Measurements from ENCODE around the gene CIDEC.
A peak's percentile ranks its signal among the peaks of the same experiment; 100 is the strongest.

The CIDEC gene

DNA sequence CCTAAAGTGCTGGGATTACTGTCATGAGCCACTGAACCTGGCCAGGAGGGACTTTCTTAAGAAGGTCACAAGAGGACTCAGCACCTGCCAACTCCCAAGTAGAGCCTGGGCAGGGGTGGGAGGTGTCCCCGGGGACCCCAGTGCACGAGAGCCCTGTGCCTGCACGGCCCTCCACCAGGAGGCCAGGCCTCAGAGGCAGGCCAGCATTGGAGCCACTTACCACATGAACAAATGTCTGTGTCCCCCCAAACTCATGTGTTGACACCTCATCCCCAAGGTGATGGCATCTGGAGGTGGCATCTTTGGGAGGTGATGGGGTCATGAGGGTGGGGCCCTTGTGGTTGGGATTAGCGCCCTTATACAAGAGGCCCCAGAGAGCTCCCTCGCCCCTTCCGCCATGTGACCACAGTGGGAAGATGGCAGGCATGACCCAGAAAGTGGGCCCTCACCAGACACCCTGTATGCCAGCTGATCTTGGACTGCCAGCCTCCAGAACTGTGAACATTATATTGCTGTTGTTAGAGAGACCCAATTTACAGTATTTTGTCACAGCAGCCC is 33.0 kb downstream of the CIDEC start:
- Histone ChIP-seq H3K4me1 (peaks cover 17 to 26% (median 25%) of the 10 kb centered on the region in 10 experiments), H3K36me3 (peaks cover under 1 to 4% (median 1%) of the 10 kb centered on the region in 11 experiments; a peak in 14 of 22 replicates)
- no peak for TF ChIP-seq Cebpa-rat (IDR thresholded peaks at IDR 0.05)

DNA sequence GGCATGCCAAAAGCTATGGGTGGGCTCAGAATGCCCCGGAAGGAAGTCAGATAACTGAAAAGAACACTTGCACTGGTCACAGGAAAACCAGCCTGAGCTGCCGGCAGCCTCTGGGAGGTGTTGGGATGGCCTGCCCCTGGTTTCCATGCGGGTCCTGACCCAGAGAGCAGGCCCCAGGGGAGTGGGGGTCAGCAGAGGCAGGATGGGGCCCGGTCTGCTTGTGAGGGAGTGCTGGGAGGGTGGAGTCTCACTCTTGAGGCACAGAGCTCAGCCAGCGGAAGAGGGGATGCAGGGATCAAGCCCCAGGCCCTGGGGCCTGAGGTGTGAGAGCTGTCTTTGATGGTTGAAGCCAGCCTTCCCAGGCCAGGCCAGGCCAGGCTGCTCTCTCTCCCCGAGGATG is 33.8 kb downstream of the CIDEC start:
- Histone ChIP-seq H3K4me3 (no peak overlapping the region), H3K27me3 (no peaks in the 10 kb centered on the region), H4K20me1 (no peaks in the 10 kb centered on the region), H3K36me3 (peaks cover 8 to 12% (median 9%) of the 10 kb centered on the region in 11 experiments), H3K4me2 (no peak overlapping the region), H3K9ac (no peak overlapping the region), H3K27ac (no peak overlapping the region), H3K9me3 (replicated peaks in 1 of 11) (no peaks in the 10 kb centered on the region), H3K4me1 (peaks cover 17 to 30% (median 26%) of the 10 kb centered on the region in 10 experiments)
- TF ChIP-seq Cebpa-rat (IDR thresholded peaks at IDR 0.05), result no peak

More for the DNA sequence above, 33.0 kb downstream of the CIDEC start:
- Histone ChIP-seq H3K4me2 (no peak overlapping the region), H4K20me1 (no peaks in the 10 kb centered on the region), H3K9ac (no peak overlapping the region), H3K27ac (no peak overlapping the region), H3K9me3 (replicated peaks in 1 of 11) (no peaks in the 10 kb centered on the region), H3K27me3 (no peaks in the 10 kb centered on the region), H3K4me3 (no peak overlapping the region)

GRCh38 chr3:9843715-9844438 is 36.2 kb downstream of the CIDEC start, which contains the start of gene RPUSD3:
RPUSD3 (minus strand) TSS chr3:9844008; CDS start chr3:9843990, 18 bp downstream.
- H3K27ac ChIP-seq, result peak within 1 kb of the TSS; percentile 44 to 81 (median 78); a peak in 21 of 22 replicates
- H3K4me1 ChIP-seq, result peaks cover 18 to 31% (median 27%) of the 10 kb centered on the region in 10 experiments
- peak within 1 kb of the TSS; percentile 91 to 99 (median 94) for H3K4me2 ChIP-seq
- H3K36me3 ChIP-seq, result peaks cover 27 to 36% (median 32%) of the 10 kb centered on the region in 11 experiments
- peak within 1 kb of the TSS; percentile 72 to 97 (median 83) for H3K4me3 ChIP-seq
- no peak for TF ChIP-seq Cebpa-rat (IDR thresholded peaks at IDR 0.05)
- H3K9ac ChIP-seq, result peak within 1 kb of the TSS; percentile 76 to 88 (median 85)
- H4K20me1 ChIP-seq, result peaks cover 0 to 3% (median 0%) of the 10 kb centered on the region in 11 experiments; a peak in 2 of 22 replicates
- H3K9me3 ChIP-seq (replicated peaks in 1 of 11), result no peaks in the 10 kb centered on the region
- H3K27me3 ChIP-seq, result no peaks in the 10 kb centered on the region

DNA sequence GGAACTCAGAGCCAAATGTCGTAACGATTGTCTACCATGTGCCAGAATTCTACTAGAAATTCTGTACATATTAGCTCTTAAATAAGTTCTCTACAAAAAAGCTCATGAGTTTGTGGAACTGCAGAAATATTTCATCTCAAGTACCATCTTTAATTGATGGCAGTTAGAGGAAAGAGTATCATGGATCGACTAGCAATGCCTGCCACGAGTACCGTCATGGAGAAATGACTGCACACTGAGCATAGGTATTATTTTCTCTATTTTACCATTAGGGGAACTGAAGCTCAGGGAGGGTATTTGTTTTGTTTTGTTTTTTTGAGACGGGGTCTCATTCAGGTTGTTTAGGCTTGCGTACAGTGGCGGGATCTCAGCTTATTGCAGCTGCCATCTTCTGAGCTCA is 39.0 kb downstream of the CIDEC start:
- Histone ChIP-seq H3K4me1 (peaks cover 31 to 46% (median 41%) of the 10 kb centered on the region in 10 experiments), H3K9ac (no peak overlapping the region), H4K20me1 (peaks cover 0 to 8% (median 0%) of the 10 kb centered on the region in 11 experiments; a peak in 2 of 22 replicates), H3K36me3 (peaks cover 42 to 64% (median 52%) of the 10 kb centered on the region in 11 experiments), H3K9me3 (replicated peaks in 1 of 11) (no peaks in the 10 kb centered on the region), H3K4me2 (no peak overlapping the region), H3K4me3 (no peak overlapping the region), H3K27ac (no peak overlapping the region), H3K27me3 (no peaks in the 10 kb centered on the region)
- TF ChIP-seq Cebpa-rat (IDR thresholded peaks at IDR 0.05), result no peak

DNA sequence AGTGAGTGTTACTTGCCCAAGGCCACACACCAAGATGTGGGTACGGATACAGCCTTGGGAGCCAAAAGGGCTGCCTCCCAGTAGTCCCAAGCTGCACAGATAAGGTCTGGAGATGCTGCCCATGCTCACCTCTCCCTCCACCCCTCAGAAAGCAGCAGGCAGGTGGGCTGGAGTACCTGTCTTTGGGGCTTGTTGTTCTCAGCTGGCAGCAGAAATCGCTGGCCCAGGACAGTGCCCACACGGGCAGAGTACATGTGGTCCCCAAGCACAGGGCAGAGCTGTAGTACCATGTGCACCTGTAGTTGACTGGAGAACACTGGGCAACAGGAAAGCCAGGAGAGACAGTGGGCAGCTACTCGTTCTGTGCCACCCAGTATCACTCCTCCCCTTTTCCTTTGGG is 41.2 kb downstream of the CIDEC start:
- Histone ChIP-seq H3K9ac (no peak overlapping the region), H3K27ac (peak overlapping the region in 2 of 11 experiments; percentile 9 to 30; a peak in 1 of 22 replicates), H3K27me3 (no peaks in the 10 kb centered on the region), H3K4me3 (no peak overlapping the region), H3K4me1 (peaks cover 25 to 33% (median 28%) of the 10 kb centered on the region in 10 experiments), H3K4me2 (peak overlapping the region in 6 of 11 experiments; percentile 35 to 84 (median 68); a peak in 10 of 22 replicates), H3K36me3 (peaks cover 63 to 86% (median 72%) of the 10 kb centered on the region in 11 experiments), H4K20me1 (peaks cover 0 to 8% (median 0%) of the 10 kb centered on the region in 11 experiments; a peak in 2 of 22 replicates), H3K9me3 (replicated peaks in 1 of 11) (no peaks in the 10 kb centered on the region)
- TF ChIP-seq Cebpa-rat (IDR thresholded peaks at IDR 0.05), result no peak

GRCh38 chr3:9837701-9838582 is 42.1 kb downstream of the CIDEC start:
- Histone ChIP-seq H3K9ac (peak overlapping the region in 4 of 11 experiments; percentile 25 to 39 (median 36); a peak in 4 of 22 replicates), H3K4me3 (no peak overlapping the region), H3K27me3 (no peaks in the 10 kb centered on the region), H3K27ac (peak overlapping the region in 6 of 11 experiments; percentile 23 to 37 (median 28); a peak in 5 of 22 replicates), H4K20me1 (peaks cover 0 to 14% (median 0%) of the 10 kb centered on the region in 11 experiments; a peak in 4 of 22 replicates), H3K4me1 (peaks cover 20 to 29% (median 25%) of the 10 kb centered on the region in 10 experiments), H3K36me3 (peaks cover 70 to 95% (median 80%) of the 10 kb centered on the region in 11 experiments), H3K4me2 (peak overlapping the region; percentile 26 to 84 (median 45); a peak in 21 of 22 replicates), H3K9me3 (replicated peaks in 1 of 11) (no peaks in the 10 kb centered on the region)
- TF ChIP-seq Cebpa-rat (IDR thresholded peaks at IDR 0.05), result no peak

DNA sequence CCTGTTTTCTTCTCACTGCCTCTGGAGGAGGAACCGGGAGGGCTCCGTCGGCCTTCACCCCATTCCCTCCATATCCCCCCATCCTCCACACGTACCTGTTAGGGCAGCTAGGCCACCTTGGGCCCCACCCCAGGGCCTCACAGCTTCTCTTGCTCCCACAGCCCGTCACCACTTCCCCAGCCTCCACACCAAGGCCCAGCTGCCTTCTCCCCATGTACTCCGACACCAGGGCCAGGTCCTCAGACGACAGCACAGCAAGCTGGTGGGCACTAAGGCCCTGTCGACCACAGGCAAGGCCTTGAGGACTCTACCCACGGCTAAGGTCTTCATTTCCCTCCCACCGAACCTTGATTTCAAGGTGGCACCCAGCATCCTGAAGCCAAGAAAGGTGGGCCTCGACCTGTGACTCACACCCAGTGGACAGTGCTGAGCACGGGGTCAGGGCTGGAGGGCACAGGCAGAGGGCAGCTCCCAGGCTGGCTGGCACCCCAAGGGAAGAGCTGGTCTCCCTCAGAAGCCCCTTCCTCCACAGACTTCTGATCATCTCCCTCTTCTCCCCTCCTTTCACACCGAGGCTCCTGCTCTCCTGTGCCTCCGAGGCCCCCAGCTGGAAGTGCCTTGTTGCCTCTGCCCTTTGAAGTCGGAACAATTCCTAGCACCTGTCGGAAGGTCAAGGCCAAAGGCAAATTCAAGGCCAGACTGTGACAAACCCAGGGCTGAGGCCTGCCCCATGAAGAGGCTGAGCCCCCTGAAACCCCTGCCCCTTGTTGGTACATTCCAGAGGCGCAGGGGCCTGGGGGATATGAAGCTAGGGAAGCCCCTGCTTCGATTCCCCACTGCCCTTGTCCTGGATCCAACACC is 45.3 kb downstream of the CIDEC start:
- peaks cover 56 to 93% (median 72%) of the 10 kb centered on the region in 11 experiments for H3K36me3 ChIP-seq
- no peaks in the 10 kb centered on the region for H3K27me3 ChIP-seq
- TF ChIP-seq Cebpa-rat (IDR thresholded peaks at IDR 0.05), result no peak
- H3K4me1 ChIP-seq, result peaks cover 13 to 18% (median 16%) of the 10 kb centered on the region in 10 experiments
- H3K4me2 ChIP-seq, result no peak overlapping the region
- H3K4me3 ChIP-seq, result no peak overlapping the region
- no peak overlapping the region for H3K27ac ChIP-seq
- H3K9me3 ChIP-seq (replicated peaks in 1 of 11), result no peaks in the 10 kb centered on the region
- H3K9ac ChIP-seq, result no peak overlapping the region
- H4K20me1 ChIP-seq, result peaks cover 0 to 20% (median 0%) of the 10 kb centered on the region in 11 experiments; a peak in 3 of 22 replicates

- Histone ChIP-seq H3K4me2 (no peak overlapping the region), H3K9ac (peak overlapping the region in 1 of 11 experiments; percentile 3; a peak in 2 of 22 replicates), H4K20me1 (peaks cover 0 to 20% (median 0%) of the 10 kb centered on the region in 11 experiments; a peak in 3 of 22 replicates), H3K9me3 (replicated peaks in 1 of 11) (no peaks in the 10 kb centered on the region), H3K4me1 (peaks cover 3 to 9% (median 6%) of the 10 kb centered on the region in 10 experiments), H3K36me3 (peaks cover 58 to 89% (median 70%) of the 10 kb centered on the region in 11 experiments), H3K4me3 (no peak overlapping the region), H3K27me3 (no peaks in the 10 kb centered on the region), H3K27ac (no peak overlapping the region; a peak in 1 of 22 replicates)
- TF ChIP-seq Cebpa-rat (IDR thresholded peaks at IDR 0.05), result no peak
These were observed 47.0 kb downstream of the CIDEC start for GRCh38 chr3:9833078-9833477.

Measured in BLaER1 treated with 17β-estradiol and CSF1 and Interleukin-3, amounts not matched to agents 10 nM and 100 nM (cell line).